Measurements from ENCODE around the gene MOAP1.
"Not testable (repeated sequence)": the region's sequence is repeated elsewhere in the genome, so short reads cannot be mapped to it uniquely, and the experiment has no call there.

Gene MOAP1

GRCh38 chr14:93183596-93184317 lies 940 bp downstream of the MOAP1 start:
- no peak for DNase-seq

- no peak for DNase-seq
Observed at GRCh38 chr14:93175492-93175891, 9.2 kb downstream of the MOAP1 start.

DNA sequence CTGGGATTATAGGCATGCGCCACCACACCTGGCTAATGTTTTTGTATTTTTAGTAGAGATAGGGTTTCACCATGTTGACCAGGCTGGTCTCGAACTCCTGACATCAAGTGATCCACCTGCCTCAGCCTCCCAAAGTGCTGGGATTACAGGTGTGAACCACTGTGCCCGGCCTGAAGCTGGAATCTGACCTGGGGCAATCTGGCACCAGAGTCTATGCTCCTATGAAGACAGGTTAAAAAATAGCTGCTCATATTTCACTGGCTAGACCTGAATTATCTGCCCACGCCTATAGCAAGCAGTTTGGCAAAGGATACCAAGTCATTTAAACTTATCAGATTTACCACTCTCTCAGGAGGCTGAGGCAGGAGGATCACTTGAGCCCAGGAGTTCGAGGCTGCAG lies 10.0 kb downstream of the MOAP1 start:
- DNase-seq = not testable (repeated sequence)

- no peak for DNase-seq
Observed at GRCh38 chr14:93173943-93174395, 10.7 kb downstream of the MOAP1 start.

DNA sequence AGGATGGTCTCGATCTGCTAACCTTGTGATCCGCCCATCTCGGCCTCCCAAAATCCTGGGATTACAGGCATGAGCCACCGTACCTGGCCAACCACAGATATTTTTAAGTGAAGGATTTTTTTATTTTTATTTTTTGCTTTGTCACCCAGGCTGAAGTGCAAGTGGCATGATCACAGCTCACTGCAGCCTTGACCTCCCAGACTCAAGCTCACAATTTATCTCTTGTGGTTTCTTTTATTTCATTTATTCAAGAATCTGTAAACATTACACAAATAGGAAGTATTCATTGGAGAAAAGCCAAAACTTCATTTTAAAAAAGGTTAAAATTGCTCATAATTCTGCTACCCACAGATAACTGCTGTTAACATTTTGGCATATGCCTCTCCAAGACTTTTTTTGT lies 13.3 kb downstream of the MOAP1 start:
- DNase-seq = no peak

GRCh38 chr14:93170141-93170540 lies 14.6 kb downstream of the MOAP1 start:
- DNase-seq = not testable (repeated sequence)

GRCh38 chr14:93169619-93170018 lies 15.1 kb downstream of the MOAP1 start:
- DNase-seq = not testable (repeated sequence)

DNA sequence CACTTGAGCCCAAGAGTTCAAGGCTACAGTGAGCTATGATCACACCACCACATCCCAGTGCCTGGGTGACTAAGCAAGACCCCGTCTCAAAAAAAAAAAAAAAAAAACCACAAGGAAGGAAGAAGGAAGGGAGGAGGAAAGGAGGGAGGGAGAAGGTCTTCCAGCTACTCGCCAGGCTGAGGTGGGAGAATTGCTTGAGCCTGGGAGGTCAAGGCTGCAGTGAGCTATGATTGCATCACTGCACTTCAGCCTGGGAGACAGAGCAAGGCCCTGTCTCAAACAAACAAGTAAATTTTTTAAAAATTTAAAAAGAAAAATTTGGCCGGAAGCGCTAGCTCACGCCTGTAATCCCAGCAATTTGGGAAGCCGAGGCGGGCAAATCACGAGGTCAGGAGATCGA lies 16.1 kb downstream of the MOAP1 start:
- DNase-seq = not testable (repeated sequence)

DNA sequence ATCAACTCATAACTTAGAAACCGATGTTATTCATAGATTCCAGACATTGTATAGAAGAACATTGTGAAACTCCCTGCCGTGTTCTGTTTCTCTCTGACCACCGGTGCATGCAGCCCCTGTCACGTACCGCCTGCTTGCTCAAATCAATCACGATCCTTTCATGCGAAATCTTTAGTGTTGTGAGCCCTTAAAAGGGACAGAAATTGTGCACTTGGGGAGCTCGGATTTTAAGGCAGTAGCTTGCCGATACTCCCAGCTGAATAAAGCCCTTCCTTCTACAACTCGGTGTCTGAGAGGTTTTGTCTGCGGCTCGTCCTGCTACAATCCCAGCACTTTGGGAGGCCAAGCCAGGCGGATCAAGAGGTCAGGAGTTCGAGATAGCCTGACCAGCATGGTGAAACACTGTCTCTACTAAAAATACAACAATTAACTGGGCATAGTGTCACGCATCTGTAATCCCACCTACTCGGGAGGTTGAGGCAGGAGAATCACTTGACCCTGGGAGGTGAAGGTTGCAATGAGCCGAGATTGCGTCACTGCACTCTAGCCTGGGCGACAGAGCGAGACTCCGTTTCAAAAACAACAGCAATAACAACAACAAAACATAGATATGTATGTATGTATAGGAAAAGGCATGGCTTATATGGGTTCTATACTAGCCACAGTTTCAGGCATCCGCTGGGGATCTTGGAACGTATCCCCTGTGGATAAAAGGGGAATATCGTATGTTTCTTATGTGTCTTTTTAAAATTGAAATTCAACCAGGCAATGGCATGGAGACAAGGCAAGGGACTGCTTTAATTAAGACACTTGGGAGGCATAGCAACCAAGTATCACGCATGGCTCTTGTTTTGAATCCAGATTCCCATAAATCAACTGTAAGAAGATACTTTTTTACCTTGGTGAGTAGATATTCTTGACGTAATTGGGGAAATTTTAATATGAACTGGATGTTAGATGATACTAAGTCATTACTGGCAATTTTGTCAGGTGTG lies 19.1 kb downstream of the MOAP1 start:
- DNase-seq = not testable (repeated sequence)

DNA sequence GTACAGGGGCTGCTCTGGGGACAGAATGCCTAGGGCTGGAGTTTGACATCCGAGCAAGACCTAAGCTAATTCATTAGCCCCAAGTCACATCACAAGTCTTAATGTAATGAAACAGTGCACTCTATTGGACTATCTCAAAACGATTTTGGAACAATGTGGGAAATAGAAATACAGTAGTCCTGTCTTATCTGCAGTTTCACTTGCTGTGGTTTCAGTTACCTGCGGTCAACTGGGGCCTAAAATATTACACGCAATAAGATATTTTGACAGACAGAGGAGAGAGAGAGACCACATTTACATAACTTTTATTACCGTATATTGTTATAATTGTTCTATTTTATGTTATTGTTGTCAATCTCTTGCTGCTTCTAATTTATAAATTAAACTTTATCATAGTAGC lies 21.1 kb downstream of the MOAP1 start:
- DNase-seq = no peak

DNA sequence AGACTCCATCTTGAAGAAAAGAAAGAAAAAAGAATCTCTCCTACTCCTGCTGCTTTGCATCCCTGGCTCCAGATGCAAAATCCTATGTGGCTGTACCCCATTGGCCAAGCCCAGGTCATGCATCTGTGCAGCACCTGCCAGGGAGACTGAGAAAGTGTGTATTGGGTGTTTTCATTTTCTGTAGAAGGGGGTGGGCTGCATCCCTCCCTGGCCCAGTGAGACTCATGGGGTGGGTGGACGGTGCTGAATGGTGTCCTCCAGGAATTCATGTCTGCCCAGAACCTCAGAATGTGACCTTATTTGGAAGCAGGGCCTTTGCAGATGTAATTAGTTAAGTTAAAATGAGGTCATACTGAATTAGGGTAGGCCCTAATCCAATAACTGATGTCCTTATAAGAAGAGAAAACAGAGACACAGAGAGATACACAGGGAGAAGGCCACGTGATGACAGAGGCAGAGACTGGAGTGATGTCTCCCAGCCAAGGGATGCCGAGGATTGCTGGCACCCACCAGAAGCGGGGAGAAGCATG lies 23.2 kb downstream of the MOAP1 start:
- no peak for DNase-seq

GRCh38 chr14:93160353-93160801 lies 24.3 kb downstream of the MOAP1 start:
- DNase-seq = no peak

DNA sequence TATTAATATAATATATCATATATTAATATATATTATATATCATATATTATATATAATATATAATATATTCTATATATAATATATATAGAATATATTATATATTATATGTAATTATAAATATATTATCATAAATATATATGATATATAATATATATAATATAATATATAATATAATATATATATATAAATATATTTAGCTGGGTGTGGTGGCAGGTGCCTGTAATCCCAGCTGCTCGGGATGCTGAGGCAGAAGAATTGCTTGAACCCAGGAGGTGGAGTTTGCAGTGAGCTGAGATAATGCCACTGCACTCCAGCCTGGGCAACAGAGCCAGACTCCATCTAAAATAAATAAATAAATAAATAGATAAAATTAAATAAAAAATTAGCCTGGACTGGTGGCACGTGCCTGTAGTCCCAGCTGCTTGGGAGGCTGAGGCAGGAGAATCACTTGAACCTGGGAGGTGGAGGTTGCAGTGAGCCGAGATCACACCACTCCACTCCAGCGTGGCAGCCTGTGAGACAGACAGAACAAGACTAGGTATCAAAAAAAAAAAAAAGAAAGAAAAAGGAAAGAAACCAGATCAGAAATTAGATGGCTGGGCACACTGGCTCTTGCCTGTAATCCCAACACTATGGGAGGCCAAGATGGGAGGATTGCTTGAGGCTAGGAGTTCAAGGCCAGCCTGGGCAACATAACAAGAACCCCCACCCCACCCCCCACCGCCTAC lies 24.9 kb downstream of the MOAP1 start:
- DNase-seq = not testable (repeated sequence)

DNA sequence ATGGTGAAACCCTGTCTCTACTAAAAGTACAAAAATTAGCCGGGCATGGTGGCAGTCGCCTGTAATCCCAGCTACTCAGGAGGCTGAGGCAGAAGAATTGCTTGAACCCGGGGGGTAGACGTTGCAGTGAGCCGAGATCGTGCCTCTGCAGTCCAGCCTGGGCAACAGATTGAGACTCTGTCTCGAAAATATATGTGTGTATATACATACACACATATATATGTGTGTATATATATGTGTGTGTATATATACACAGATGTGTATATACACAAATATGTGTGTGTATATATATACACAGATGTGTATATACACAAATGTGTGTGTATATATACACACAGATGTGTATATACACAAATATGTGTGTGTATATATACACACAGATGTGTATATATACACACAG lies 26.3 kb downstream of the MOAP1 start:
- DNase-seq = not testable (repeated sequence)

- no peak for DNase-seq
Observed at GRCh38 chr14:93156693-93157369, 27.9 kb downstream of the MOAP1 start.

DNA sequence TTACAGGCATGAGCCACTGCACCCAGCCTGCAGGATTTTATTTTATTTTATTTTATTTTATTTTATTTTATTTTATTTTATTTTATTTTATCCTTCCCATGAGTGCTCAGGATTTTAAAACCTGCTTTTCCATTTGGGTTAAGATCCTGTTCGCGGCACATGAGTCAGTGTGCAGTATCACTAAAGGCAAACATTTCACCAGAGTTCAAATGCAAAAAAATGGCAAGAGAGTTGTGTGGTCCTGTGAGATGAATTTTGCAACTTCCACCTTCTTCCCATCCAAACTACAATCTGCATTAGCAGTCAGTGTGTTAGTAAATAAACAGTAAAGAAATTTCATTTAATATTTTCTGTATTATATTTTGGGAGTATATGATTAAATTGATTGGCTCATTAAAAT lies 29.0 kb downstream of the MOAP1 start:
- no peak for DNase-seq

DNA sequence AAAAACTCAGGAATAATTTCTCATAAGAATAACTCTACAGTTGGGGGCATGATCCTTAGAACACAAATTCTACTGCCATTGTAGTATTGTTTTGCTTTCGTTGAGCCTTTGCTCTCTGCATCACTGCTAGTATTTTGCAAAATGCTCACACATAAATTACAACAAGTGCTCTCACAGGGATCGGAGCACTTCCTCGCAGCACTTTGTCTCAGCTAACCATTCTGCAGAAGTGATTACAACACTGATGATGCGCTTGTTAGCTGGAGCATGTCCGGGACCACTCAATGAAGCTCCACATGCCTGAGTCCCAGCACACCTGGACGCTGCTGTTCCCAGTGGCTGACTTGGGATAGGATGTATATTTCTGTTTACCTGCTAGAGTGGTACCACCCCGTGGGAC lies 31.6 kb downstream of the MOAP1 start:
- no peak for DNase-seq

DNA sequence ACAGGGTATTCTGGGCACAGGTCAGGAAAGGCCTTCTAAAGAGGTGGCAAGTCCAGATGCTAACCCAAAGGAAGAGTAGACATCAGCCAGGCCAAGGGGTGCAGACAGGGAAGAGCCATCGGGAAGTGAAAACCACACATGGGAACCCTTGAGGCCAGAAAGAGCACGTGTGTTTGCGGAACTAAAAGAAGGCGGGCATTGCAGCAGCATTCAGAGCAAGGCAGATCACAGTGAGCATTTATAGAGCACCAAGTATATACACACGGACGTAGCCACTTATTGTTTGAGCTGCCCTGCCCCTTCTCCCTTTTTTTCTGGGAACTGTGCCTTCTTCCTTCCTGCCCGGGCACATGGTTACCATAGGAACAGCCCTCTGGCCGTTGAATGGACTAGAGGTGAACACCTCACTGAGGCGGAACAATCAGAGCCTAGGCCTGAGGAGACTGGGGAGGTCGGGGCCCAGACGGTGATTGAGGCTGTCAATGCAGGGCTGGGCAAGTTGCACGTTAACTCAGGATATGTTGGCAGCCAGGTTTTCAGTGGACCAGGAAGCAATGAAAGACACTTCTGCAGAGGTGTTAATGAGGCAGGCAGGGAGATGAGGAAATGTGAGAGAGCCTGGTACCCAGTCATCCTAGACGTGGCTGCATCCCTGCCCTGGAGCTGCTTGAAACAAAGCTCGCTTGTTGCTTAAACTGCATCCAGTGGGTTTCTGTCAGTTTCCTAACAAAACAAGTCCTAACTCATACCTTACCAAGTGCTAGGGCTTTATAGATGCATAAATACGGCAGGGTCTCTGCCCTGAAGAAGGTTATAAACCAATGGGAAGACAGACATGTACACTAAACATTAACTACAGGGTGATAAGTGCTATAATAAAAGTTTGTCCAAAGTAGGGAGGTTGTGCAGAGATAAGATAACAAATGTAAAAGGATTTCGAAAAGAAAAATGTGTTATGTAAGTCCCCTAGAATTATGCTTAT lies 34.2 kb downstream of the MOAP1 start:
- DNase-seq = no peak

DNA sequence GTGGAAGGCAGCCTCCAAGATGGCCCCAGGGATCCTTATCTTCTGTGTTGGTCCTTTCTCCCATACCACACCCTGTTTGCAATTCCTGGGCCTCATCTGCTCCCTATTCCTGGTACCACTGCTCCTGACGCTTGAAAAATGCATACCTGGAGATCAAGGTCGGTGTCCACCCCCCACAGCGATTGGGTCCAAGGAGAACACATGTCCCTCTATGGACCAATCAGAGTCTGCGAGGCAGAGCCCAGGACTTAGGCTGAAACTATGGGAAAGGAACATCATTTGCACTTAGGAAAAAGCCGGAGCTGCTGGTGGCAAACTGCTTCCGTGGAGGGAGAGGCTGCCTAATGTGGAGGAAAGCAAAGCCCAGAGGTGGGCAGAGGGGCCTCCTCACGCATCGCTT lies 35.7 kb downstream of the MOAP1 start:
- no peak for DNase-seq

DNA sequence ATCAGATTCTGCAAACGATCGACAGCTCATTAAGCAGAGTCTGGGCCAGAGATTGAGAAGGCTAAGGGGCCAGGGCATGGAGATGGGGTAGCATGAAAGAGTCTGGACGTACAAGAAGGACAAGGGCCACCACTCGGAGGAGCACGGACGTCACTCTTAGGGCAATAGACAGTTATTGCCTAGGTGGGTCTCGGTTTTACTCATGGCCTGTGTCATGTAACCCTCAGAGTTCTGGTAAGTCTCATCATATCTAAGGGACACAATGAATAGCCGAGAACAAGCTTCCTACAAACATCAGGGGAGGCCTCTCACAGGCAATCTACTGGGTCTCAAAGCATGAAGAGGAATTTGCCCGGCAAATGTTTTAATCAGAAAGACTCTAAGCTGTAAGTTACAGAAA lies 38.6 kb downstream of the MOAP1 start:
- DNase-seq = no peak
